ENCODE data around the gene TAS2R16.

TAS2R16 gene

DNA sequence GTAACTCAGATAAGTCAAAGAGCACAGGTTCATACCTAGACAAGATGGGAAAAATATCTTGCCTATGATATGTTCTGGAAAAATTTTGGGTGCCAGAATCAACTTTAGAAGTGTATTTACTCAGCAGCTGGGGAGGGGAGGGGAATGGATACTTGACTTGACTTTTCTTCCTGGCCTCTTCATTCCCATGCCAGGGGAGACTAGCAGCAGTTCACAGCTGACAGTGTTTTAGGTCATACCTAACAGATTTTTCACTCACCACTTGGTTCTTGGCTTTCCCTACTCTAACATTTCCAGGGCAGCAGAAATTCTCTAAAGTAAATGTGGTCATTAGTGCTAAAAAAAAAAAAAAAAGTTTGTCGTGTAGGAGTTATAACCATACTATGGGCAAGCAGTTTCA lies 46.3 kb downstream of the TAS2R16 start:
- Histone ChIP-seq H3K9me3 (ENCODE audit: control insufficient read depth, insufficient read depth, low read length) (no peaks in the 10 kb centered on the region), H3K36me3 (ENCODE audit: insufficient read depth, low read length) (no peaks in the 10 kb centered on the region), H3K4me1 (ENCODE audit: insufficient read depth, low read length) (no peaks in the 10 kb centered on the region), H3K9ac (ENCODE audit: low read depth, low read length) (no peak overlapping the region)
